Spleen (tissue), 7 donors: ENCODE results near the gene CAPRIN2.

Experiments
- CTCF ChIP-seq, 11 experiments: fragments of 200-600 bp in 7 of 11; fragments of 450-650 bp in 4 of 11; sonication (generic) in 4 of 11; IDR thresholded peaks in 8 of 11; conservative IDR thresholded peaks in 3 of 11; 1 replicate in 7 of 11; 2 replicates in 4 of 11; pipeline versions ENCODE4 v1.4.0 to v1.8.0; 2016 to 2021; ENCODE audit warnings: antibody characterized with exemption in 11 of 11, inconsistent platforms in 4 of 11, mild to moderate bottlenecking in 1 of 11
- POLR2A ChIP-seq, 3 donors: fragments of 450-650 bp; IDR thresholded peaks; one replicate each; pipeline ENCODE4 v1.5.1; 2017; ENCODE audit warnings: antibody characterized with exemption in 3 of 3, mild to moderate bottlenecking in 1 of 3
- POLR2AphosphoS5 ChIP-seq, 3 donors: sonication (generic); formaldehyde crosslinking; IDR thresholded peaks; one replicate each; pipeline ENCODE4 v1.5.1; 2017; ENCODE audit warnings: antibody characterized with exemption in 3 of 3
- donor health status: DM: no; HTN: no; CAD: no; lungs with moderate emphysema.
- donor health status: DM: no; HTN: no; CAD: no.
- donor health status: DM: no; HTN: no; CAD: no.

DNA sequence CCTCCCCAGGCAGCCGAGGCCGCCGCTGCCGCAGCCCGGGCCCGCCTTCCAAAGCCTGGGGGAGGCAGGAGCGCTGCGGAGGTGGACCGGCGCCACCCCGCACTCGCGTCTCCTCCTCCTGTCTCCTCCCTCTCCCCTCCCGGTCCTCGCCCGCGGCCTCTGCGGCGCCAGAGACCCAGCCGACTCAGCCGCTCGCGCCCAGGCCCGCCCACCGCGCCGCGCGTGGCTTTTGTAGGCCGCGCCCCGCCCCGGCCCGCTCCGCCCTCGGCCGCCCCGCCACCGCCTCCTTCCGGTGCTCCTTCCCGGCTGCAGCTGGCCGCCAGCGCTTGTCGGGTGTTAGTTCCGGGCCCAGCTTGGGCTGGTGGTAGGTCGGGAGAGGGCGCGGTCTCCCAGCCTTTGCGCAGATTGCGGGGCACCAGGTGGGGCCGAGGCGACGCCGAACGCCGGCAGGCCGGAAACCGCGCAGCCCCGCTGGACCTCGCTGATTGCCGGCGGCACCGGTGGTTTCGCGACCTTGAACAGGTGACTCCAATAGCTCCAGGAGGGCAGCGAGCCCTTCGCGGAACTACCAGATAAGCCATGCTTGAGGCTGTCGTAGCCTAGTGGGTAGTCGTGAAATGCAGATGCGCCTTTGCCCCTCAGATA is at the start of gene CAPRIN2:
- TF ChIP-seq POLR2AphosphoS5 (IDR thresholded peaks at IDR 0.05) (peak; percentile 95 to 96 (median 95)), CTCF (IDR thresholded peaks at IDR 0.05 in 8 of 11, conservative IDR thresholded peaks at IDR 0.05 in 3 of 11) (peak in 9 of 11 experiments; percentile 17 to 63 (median 42)), POLR2A (IDR thresholded peaks at IDR 0.05) (peak in 2 of 3 donors; percentile 35 to 38)
